ENCODE measurements around the gene KTN1.

GRCh38 chr14:55624913-55625312, 44.9 kb downstream of the KTN1 start:
- TF ChIP-seq CREM (CRISPR knock-in tag; IDR thresholded peaks at IDR 0.05) (no peak), NFYB (CRISPR knock-in tag; conservative IDR thresholded peaks at IDR 0.05; ENCODE audit: low read depth) (no peak), ATF2 (CRISPR knock-in tag; IDR thresholded peaks at IDR 0.05; ENCODE audit: borderline replicate concordance, low read depth) (no peak), FOXP4 (CRISPR knock-in tag; IDR thresholded peaks at IDR 0.05) (no peak), MXD4 (CRISPR knock-in tag; IDR thresholded peaks at IDR 0.05; ENCODE audit: borderline replicate concordance) (no peak), CTCF (IDR thresholded peaks at IDR 0.05) (no peak), TCF7 (CRISPR knock-in tag; IDR thresholded peaks at IDR 0.05; ENCODE audit: low read depth) (no peak), ETV6 (CRISPR knock-in tag; IDR thresholded peaks at IDR 0.05) (no peak), NR3C1 (CRISPR knock-in tag; conservative IDR thresholded peaks at IDR 0.05; ENCODE audit: low read depth) (no peak), MLX (CRISPR knock-in tag; IDR thresholded peaks at IDR 0.05) (no peak), CBFB (CRISPR knock-in tag; IDR thresholded peaks at IDR 0.05; ENCODE audit: low read depth) (no peak), ATF3 (CRISPR knock-in tag; conservative IDR thresholded peaks at IDR 0.05) (no peak)
